Stimulated activated effector memory CD8-positive, alpha-beta T cell treated with anti-CD3 and anti-CD28 coated beads, Interleukin-12 subunit alpha, Interleukin-12 subunit beta, amount 100 ng/mL, for 72 hours (primary cell): ENCODE measurements around the gene LCNL1.
"Not testable (repeated sequence)": the region's sequence is repeated elsewhere in the genome, so short reads cannot be mapped to it uniquely, and the experiment has no call there.

Experiments used
- ATAC-seq: fragments of 150-1000 bp; cut with Tn5 transposase; 2 replicates; pipeline ENCODE4 v1.10.0; 2021
- DNase-seq, 2 donors: peaks; one replicate each; pipeline ENCODE4 v3.0.0; 2021 to 2022; ENCODE audit warnings: low spot score in 2 of 2
- H3K27ac Mint-ChIP-seq: one replicate; pipeline ENCODE4 v1.8.0; 2022; ENCODE audit warnings: mild to moderate bottlenecking, mixed read lengths
- H3K36me3 Mint-ChIP-seq: one replicate; pipeline ENCODE4 v1.8.0; 2022; ENCODE audit warnings: mild to moderate bottlenecking, mixed read lengths
- H3K4me1 Mint-ChIP-seq: one replicate; pipeline ENCODE4 v1.8.0; 2022; ENCODE audit warnings: mixed read lengths
- H3K4me3 Mint-ChIP-seq: one replicate; pipeline ENCODE4 v1.8.0; 2022; ENCODE audit warnings: mild to moderate bottlenecking, mixed read lengths
- H3K9me3 Mint-ChIP-seq: one replicate; pipeline ENCODE4 v1.8.0; 2022; ENCODE audit warnings: mixed read lengths

The LCNL1 gene

DNA sequence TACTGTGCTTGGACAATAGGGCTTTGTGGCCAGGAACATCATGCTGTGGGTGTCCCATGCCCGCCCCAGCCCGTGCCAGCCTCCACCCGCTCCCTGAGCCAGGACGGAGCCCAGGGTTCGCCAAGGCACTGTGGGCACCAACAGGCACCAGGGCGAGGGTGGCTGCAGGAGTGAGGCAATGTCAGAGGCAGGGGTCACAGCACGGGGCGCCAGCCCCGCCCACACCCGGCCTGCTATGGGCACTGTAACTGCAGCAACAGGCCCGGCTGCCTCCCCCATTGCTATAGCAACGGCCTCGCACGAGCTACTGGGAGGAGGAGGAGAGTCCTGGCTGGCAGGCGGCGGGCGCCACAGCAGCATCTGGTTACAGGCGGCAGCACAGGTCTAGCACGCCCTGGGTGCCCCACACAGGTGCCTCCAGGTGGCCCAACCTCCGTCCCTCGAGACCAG, 42.7 kb downstream of the LCNL1 start:
- Mint-ChIP-seq H3K4me1 (peaks cover 43% of the 10 kb centered on the region), H3K4me3 (no peak overlapping the region), H3K9me3 (no peaks in the 10 kb centered on the region), H3K27ac (no peak overlapping the region), H3K36me3 (peaks cover 15% of the 10 kb centered on the region)
- ATAC-seq, result no peak
- no peak for DNase-seq

DNA sequence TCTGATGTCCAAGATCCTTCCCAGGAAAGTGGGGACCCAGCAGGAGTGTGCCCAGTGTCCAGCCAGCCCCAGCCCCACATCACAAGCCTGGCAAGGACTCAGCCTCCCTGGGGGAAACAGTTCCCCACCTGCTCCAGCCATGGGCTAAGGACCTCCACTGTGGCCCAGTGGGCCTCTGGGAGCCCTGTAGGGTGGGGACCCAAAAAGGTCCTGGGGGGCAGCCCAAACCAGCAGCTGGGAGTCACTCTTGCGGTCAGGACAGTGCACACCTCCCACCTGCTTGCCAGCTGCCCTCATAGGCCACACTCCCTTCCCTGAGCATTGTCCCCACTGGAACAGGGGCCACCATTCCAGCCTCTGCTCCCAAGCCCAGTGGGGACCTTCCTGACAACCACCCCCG, 43.6 kb downstream of the LCNL1 start:
- Mint-ChIP-seq H3K4me1 (peaks cover 49% of the 10 kb centered on the region), H3K36me3 (peaks cover 15% of the 10 kb centered on the region), H3K27ac (no peak overlapping the region), H3K9me3 (no peaks in the 10 kb centered on the region), H3K4me3 (peak overlapping the region; percentile 77)
- no peak for ATAC-seq
- no peak for DNase-seq

- no peak for DNase-seq
- peak overlapping the region; percentile 77 for H3K4me3 Mint-ChIP-seq
- H3K36me3 Mint-ChIP-seq, result peaks cover 12% of the 10 kb centered on the region
- ATAC-seq, result no peak
- H3K27ac Mint-ChIP-seq, result peak overlapping the region; percentile 74
- no peaks in the 10 kb centered on the region for H3K9me3 Mint-ChIP-seq
- H3K4me1 Mint-ChIP-seq, result peaks cover 52% of the 10 kb centered on the region
Measured at GRCh38 chr9:137026828-137027227, 44.0 kb downstream of the LCNL1 start.

DNA sequence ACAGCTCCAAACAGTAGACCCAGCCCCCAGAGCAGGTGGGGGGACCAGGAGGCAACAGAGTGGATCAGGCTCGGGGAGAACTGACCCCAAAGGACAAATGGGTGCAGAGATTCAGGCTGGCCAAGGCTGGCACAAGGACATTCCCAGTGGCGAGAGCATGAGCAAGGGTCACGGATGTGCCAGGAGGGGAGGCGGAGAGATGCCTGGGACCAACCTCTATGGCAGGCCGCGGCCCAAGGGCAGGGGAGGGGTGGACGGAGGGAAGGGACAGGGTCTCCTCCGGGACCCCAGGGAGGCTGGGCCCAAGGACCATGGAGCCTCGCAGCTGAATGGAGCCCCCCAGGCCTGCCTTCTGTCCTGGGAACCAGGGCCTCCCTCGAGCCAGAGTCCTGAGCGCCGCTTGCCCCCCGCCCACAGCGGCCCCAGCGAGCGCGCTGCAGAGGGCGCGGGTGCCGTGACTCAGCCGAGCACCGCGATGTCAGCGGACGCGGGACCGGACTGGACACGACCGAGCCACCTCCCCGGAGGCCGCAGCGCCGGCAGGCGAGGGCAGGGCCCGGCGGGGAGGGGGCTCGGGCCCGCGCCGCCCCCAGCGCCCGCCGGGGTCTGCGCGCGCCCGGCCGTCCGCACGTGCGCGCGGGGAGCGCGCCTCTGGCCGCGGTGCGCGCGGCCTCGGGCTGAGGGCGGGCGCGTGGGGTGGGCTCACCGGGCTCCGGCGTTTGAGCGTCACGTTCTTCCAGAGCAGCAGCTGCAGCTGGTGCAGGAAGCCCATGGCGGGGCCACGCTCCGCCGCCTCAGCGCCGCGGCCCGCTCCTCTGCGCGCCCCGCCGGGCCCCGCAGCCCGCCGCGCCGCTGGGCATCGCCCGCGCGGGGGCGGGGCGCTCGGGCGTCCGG, 44.8 kb downstream of the LCNL1 start, which contains the start of gene ABCA2:
Gene ABCA2, minus strand, starts transcription at position 869 of the 894 bp plus-strand sequence. Its CDS starts 97 bp downstream, at position 772.
- peaks cover 54% of the 10 kb centered on the region for H3K4me1 Mint-ChIP-seq
- no peaks in the 10 kb centered on the region for H3K9me3 Mint-ChIP-seq
- H3K4me3 Mint-ChIP-seq, result peak within 1 kb of the TSS; percentile 82
- DNase-seq (no peak), ATAC-seq (no peak)
- H3K36me3 Mint-ChIP-seq, result peaks cover 6% of the 10 kb centered on the region
- peak within 1 kb of the TSS; percentile 74 for H3K27ac Mint-ChIP-seq

- Mint-ChIP-seq H3K27ac (no peak overlapping the region), H3K9me3 (no peaks in the 10 kb centered on the region), H3K4me1 (peaks cover 61% of the 10 kb centered on the region), H3K4me3 (peak overlapping the region; percentile 82), H3K36me3 (peaks cover 6% of the 10 kb centered on the region)
- peak; percentile 57 for ATAC-seq
- DNase-seq, result peak; percentile 71 to 85
Measured at GRCh38 chr9:137028263-137029057, 45.7 kb downstream of the LCNL1 start.

DNA sequence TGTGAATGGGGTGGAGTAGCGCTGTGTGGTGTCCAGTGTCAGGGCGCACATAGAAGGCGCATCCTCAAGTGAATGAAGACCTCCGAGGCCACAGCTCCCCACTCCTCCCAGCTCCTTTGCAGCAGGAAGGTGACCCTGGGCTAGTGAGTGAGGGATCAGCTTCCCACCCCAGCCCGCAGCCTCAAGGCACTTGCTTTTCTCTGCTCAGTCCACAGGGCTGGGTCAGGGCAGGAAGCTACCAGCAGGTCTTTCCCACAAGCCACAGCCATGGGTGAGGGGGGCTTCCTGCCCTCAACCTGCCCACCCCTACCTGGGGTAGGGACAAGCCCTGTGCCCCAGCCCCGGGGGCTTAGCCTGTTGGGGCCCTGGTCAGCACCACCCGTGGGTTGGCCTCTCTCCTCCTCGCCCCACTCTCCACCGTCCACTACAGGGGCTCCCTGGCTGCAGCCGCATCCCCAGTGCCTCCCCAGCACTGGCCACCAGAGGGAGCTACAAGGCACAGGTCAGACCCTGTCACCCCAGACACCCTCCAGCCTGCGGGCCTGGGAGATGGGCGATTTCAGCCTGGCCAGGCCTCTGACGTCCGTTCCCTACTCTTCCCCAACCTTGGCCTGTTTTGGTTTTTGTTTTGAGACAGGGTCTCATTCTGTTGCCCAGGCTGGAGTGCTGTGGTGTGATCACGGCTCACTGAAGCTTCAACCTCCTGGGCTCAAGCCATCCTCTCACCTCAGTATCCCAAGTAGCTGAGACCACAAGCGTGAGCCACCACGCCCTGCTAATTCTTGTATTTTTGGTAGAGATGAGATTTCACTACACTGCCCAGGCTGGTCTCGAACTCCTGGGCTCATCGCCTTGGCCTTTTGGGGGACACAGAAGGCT, 46.5 kb downstream of the LCNL1 start:
- Mint-ChIP-seq H3K4me3 (peak overlapping the region; percentile 82), H3K36me3 (peaks cover 6% of the 10 kb centered on the region), H3K9me3 (no peaks in the 10 kb centered on the region), H3K4me1 (peaks cover 62% of the 10 kb centered on the region), H3K27ac (no peak overlapping the region)
- DNase-seq (peak; percentile 90 to 96), ATAC-seq (peak; percentile 59)

GRCh38 chr9:137030006-137030405, 47.2 kb downstream of the LCNL1 start:
- Mint-ChIP-seq H3K27ac (peak overlapping the region; percentile 89), H3K9me3 (no peaks in the 10 kb centered on the region), H3K4me3 (peak overlapping the region; percentile 82), H3K4me1 (peaks cover 69% of the 10 kb centered on the region), H3K36me3 (peaks cover 12% of the 10 kb centered on the region)
- DNase-seq (peak in 1 of 2 donors; percentile 73), ATAC-seq (no peak)

DNA sequence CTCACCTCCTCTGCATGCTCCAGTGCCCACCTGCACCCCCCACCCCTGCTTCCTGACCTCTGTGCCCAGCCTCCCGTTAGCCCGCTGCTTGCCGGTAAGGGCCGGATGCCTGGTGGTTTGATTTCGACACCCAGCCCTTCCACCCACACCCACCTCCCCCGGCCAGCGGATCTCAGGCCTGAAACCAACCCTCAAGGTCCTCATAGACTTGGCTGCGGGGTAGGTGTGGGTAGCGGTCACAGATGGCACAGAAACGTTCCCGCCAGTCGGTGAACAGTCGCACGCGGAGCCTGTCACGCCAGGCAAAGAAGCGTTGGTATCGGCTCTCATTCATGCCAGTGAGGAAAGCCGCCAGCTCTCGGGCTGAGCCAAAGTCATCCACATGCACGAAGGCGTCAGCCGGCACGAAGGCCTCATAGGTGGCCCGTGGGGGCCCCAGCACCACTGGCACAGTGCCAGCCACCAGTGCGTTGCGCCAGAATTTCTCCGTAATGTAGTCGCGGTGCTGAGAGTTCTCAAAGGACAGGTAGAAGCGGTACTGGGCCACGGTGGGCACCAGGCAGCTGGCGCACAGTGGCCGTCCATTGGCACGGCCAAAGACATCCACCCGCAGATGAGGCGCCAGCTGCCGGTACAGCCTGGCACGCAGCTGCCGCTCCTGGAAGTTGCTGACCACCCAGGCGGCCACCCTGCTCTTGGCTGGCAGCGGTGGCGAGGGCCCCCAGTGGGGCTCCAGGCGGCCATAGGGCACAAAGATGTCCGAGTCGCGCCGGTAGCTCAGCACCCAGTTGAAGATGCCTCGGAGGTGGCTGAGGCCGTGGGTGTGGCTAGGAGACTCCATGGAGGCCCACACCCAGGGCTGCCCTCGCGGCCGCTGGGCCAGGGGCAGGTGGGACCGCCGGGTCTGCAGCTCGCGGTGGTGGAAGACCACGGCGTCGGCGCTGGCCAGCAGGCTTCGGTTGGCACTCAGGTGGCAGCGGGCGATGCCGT, 48.0 kb downstream of the LCNL1 start:
- Mint-ChIP-seq H3K9me3 (no peaks in the 10 kb centered on the region), H3K4me3 (peak overlapping the region; percentile 82), H3K4me1 (peaks cover 73% of the 10 kb centered on the region), H3K27ac (peak overlapping the region; percentile 89), H3K36me3 (peaks cover 16% of the 10 kb centered on the region)
- DNase-seq (peak; percentile 60 to 88), ATAC-seq (peak; percentile 5)

GRCh38 chr9:137031904-137032640, 49.3 kb downstream of the LCNL1 start, which contains the start of gene FUT7:
FUT7 (minus strand) TSS chr9:137032088; CDS start chr9:137031991, 97 bp downstream.
- Mint-ChIP-seq H3K9me3 (no peaks in the 10 kb centered on the region), H3K4me3 (peak within 1 kb of the TSS; percentile 82), H3K27ac (peak within 1 kb of the TSS; percentile 89), H3K36me3 (peaks cover 16% of the 10 kb centered on the region), H3K4me1 (peaks cover 61% of the 10 kb centered on the region)
- ATAC-seq, result peak; percentile 44
- peak in 1 of 2 donors; percentile 31 for DNase-seq

- DNase-seq (no peak), ATAC-seq (no peak)
- peaks cover 22% of the 10 kb centered on the region for H3K36me3 Mint-ChIP-seq
- H3K4me3 Mint-ChIP-seq, result peak overlapping the region; percentile 82
- no peaks in the 10 kb centered on the region for H3K9me3 Mint-ChIP-seq
- H3K4me1 Mint-ChIP-seq, result peaks cover 57% of the 10 kb centered on the region
- no peak overlapping the region for H3K27ac Mint-ChIP-seq
Measured at GRCh38 chr9:137032858-137033257, 50.1 kb downstream of the LCNL1 start.

DNA sequence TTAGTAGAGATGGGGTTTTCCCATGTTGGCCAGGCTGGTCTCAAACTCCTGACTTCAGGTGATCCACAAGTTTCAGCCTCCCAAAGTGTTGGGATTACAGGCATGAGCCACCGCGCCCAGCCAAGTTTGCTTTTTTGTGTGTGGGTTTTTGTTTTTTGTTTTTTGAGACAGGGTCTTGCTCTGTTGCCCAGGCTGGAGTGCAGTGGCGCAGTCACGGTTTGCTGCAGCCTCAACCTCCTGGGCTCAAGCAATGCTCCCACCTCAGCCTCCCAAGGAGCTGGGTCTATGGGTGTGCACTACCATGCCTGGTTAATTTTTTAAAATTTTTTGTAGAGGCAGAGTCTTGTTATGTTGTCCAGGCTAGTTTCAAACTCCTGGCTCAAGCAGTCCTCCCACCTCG, 50.7 kb downstream of the LCNL1 start:
- DNase-seq, H3K27ac Mint-ChIP-seq, ATAC-seq, H3K9me3 Mint-ChIP-seq: not testable (repeated sequence)
- Mint-ChIP-seq H3K4me1 (peaks cover 57% of the 10 kb centered on the region), H3K36me3 (peaks cover 28% of the 10 kb centered on the region), H3K4me3 (peak overlapping the region; percentile 82)

DNA sequence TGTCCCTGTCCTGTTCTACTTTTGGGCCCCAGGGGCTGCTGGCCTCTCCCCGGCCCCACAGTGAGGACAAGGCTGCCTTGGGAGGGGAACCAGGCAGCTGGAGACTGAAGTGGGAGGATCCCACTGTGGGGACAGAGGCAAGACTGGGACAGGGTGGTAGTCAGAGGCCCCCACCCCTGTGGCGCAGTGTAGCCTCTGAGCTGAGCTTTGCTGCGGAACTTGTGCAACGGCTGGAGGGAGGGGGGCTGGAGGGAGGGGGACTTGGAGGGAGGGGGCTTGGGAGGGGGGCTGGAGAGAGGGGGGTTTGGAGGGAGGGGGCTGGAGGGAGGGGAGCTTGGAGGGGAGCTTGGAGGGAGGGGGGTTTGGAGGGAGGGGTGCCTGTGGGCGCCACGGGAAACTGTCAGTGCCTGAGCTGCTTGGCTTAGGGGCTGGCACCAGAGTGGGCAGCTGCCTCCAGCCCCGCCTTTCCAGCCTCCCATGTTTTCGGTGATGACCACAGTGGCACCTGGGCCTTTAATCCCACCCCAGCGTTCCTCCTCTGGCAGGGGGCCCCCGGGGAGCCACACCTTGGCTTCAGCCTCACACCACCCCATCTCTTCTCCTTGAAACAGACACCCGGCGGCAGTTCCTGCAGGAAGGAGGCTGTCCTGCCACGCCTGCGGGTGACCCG, 51.4 kb downstream of the LCNL1 start:
- ATAC-seq, result no peak
- H3K4me3 Mint-ChIP-seq, result peak overlapping the region; percentile 82
- no peaks in the 10 kb centered on the region for H3K9me3 Mint-ChIP-seq
- peak overlapping the region; percentile 84 for H3K27ac Mint-ChIP-seq
- DNase-seq, result no peak
- H3K4me1 Mint-ChIP-seq, result peaks cover 51% of the 10 kb centered on the region
- peaks cover 34% of the 10 kb centered on the region for H3K36me3 Mint-ChIP-seq
